Smooth muscle cell (in vitro differentiated cells): ENCODE measurements around the gene TMEM269. TPM values are rescaled to one million over a fixed set of nuclear protein-coding genes. Genes with fewer than 3 reads are reported as not detected.
"Not testable (repeated sequence)": the region's sequence is repeated elsewhere in the genome, so short reads cannot be mapped to it uniquely, and the experiment has no call there.

ENCODE experiments used
- DNase-seq: peaks from one replicate; lab custom pipeline; 2025; ENCODE audit not compliant: unreplicated experiment; lab: John Stamatoyannopoulos, UW
- H2AFZ ChIP-seq: fragments of 200-600 bp; sonication (generic); 2 replicates; pipeline ENCODE4 v1.6.0; 2016; ENCODE audit warnings: antibody characterized with exemption, low read depth, mild to moderate bottlenecking
- H3F3A ChIP-seq: fragments of 200-600 bp; sonication (generic); 2 replicates; pipeline ENCODE4 v1.6.0; 2017; ENCODE audit warnings: antibody characterized with exemption, low read depth
- H3K27ac ChIP-seq: fragments of 200-600 bp; sonication (generic); 2 replicates; pipeline ENCODE4 v1.5.1; 2016; ENCODE audit warnings: low read depth, mild to moderate bottlenecking
- H3K27me3 ChIP-seq: fragments of 200-600 bp; sonication (generic); 2 replicates; pipeline ENCODE4 v1.6.1; 2016; ENCODE audit warnings: low read depth, mild to moderate bottlenecking
- H3K36me3 ChIP-seq: fragments of 200-600 bp; sonication (generic); 2 replicates; pipeline ENCODE4 v1.5.1; 2016; ENCODE audit warnings: low read depth
- H3K4me1 ChIP-seq: fragments of 200-600 bp; sonication (generic); 2 replicates; pipeline ENCODE4 v1.5.1; 2016; ENCODE audit warnings: low read depth
- H3K4me2 ChIP-seq: fragments of 200-600 bp; sonication (generic); 2 replicates; pipeline ENCODE4 v1.6.0; 2016; ENCODE audit warnings: mild to moderate bottlenecking
- H3K4me3 ChIP-seq: fragments of 200-600 bp; sonication (generic); 2 replicates; pipeline ENCODE4 v1.5.1; 2016; ENCODE audit warnings: mild to moderate bottlenecking
- H3K79me2 ChIP-seq: fragments of 200-600 bp; sonication (generic); 2 replicates; pipeline ENCODE4 v1.6.0; 2016; ENCODE audit warnings: low read depth, mild to moderate bottlenecking
- H3K9ac ChIP-seq: fragments of 200-600 bp; sonication (generic); 2 replicates; pipeline ENCODE4 v1.6.0; 2016; ENCODE audit warnings: low read depth
- H3K9me3 ChIP-seq: fragments of 200-600 bp; sonication (generic); replicated peaks from 2 replicates; pipeline ENCODE4 v1.5.1; 2016; ENCODE audit warnings: low read depth
- H4K20me1 ChIP-seq: fragments of 200-600 bp; sonication (generic); 2 replicates; pipeline ENCODE4 v1.6.0; 2016; ENCODE audit warnings: low read depth
- WGBS: methylation state at CpG from one replicate; pipeline ENCODE4 v1.1.7; 2016; ENCODE audit warnings: low lambda C conversion rate; 5-methylcytosine and 5-hydroxymethylcytosine counted together
- polyA plus RNA-seq: library from polyadenylated mRNA; unstranded; fragments of >200 nt; fragmentation: Nextera tagmentation; extraction: Ambion mirVana; gene quantifications from 2 replicates; pipeline ENCODE4 v1.2.1, GENCODE V29; 2016
- total RNA-seq: library from RNA; depleted of rRNA; stranded (reverse); fragments of >200 nt; gene quantifications from 2 replicates; pipeline ENCODE4 v1.2.3, GENCODE V29; 2014
- TF ChIP-seq, protein P1 (sequence below): fragments of 200-600 bp; sonication (generic); IDR thresholded peaks from 2 replicates; pipeline ENCODE4 v1.5.1; 2017; ENCODE audit warnings: borderline replicate concordance, mild to moderate bottlenecking, antibody characterized with exemption; ENCODE audit not compliant: insufficient read depth, poor library complexity, severe bottlenecking

Gene TMEM269
- total and polyA plus RNA-seq, 2 experiments from 2014 or later: 0.15 to 0.36 TPM

DNA sequence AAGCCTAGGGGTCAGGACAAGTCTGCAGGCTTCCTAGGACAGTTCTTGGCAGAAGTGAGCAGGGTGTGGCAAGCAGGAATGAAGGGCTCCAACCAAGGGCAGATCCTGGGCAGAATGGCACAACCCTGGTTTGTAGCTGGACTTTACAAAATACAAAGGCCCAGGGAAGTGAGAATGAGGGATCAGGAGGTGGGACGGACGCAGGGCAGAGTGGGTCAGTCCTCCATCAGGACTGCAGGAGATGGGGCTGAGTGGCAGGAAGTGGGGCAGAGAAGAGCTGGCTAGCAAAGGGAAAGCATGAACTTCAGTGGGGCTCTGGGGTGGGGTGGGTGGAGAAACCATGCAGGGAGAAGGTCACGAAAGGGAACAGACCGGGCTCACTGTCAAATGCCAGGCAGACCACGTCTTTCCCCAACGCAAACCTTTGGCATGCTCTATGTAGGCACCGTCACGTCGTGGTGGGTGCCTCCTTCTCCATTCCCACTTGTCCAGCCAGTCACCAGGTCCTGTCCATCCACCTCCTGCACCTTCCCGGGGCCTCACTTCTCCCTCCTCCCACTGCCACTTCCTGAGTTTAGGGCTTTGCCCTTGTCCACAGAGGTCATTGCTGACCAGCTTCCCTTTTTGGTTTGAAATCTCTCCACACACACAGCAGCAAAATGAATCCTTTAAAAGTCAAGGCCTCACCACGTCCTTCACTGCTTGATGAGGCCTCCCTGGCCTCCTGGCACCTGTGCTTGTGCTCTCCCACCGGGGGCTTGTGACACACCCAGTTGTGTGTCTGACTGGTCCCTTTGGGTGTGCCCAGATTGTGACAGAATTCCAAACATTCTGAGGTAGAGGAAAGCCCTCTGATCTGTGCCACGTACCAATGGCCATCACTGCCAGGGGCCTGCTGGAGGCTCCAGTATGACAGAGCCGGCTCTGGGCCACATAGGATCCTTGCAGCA is 36.1 kb upstream of the TMEM269 start:
- H3K79me2 ChIP-seq: no peaks in the 10 kb centered on the region
- H3K4me1 ChIP-seq: no peaks in the 10 kb centered on the region
- WGBS: 96% methylated on average over 14 of the region's 14 CpGs
- H3K4me2 ChIP-seq: no peak overlapping the region
- H3K27ac ChIP-seq: no peak overlapping the region
- no peaks in the 10 kb centered on the region for H3K9me3 ChIP-seq
- peaks cover 22% of the 10 kb centered on the region for H3K36me3 ChIP-seq
- H3K4me3 ChIP-seq: no peak overlapping the region
- no peak overlapping the region for H3K9ac ChIP-seq
- no peaks in the 10 kb centered on the region for H3K27me3 ChIP-seq
- H4K20me1 ChIP-seq: peaks cover 55% of the 10 kb centered on the region
- TF ChIP-seq, protein P1, sequence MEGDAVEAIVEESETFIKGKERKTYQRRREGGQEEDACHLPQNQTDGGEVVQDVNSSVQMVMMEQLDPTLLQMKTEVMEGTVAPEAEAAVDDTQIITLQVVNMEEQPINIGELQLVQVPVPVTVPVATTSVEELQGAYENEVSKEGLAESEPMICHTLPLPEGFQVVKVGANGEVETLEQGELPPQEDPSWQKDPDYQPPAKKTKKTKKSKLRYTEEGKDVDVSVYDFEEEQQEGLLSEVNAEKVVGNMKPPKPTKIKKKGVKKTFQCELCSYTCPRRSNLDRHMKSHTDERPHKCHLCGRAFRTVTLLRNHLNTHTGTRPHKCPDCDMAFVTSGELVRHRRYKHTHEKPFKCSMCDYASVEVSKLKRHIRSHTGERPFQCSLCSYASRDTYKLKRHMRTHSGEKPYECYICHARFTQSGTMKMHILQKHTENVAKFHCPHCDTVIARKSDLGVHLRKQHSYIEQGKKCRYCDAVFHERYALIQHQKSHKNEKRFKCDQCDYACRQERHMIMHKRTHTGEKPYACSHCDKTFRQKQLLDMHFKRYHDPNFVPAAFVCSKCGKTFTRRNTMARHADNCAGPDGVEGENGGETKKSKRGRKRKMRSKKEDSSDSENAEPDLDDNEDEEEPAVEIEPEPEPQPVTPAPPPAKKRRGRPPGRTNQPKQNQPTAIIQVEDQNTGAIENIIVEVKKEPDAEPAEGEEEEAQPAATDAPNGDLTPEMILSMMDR: no peak
- peaks cover 20% of the 10 kb centered on the region for H3F3A ChIP-seq
- H2AFZ ChIP-seq: no peak overlapping the region
- no peak for DNase-seq

DNA sequence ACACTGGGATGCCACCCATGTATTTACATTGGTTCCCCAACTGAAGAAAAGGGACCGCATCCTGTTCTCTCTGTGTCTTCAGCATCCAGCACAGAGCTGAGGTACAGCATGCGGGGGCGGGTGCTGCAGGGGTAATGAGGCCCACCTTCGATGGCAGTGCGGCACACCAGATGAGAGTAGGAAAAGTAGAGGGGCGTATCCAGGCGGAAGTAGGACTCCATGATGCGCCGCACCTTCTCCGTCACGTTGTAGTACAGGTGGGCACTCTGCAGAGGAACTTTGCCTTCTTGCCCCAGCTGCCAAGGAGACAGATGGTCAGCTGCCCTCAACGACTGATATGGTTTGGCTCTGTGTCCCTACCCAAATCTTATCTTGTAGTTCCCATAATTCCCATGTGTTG is 34.8 kb upstream of the TMEM269 start:
- 98% methylated on average over 12 of the region's 12 CpGs for WGBS
- Histone ChIP-seq H3K79me2 (no peaks in the 10 kb centered on the region), H4K20me1 (peaks cover 56% of the 10 kb centered on the region), H3K27ac (no peak overlapping the region), H3K4me1 (no peaks in the 10 kb centered on the region), H3F3A (peaks cover 15% of the 10 kb centered on the region), H3K4me2 (no peak overlapping the region), H3K9ac (no peak overlapping the region), H3K36me3 (peaks cover 22% of the 10 kb centered on the region), H3K27me3 (no peaks in the 10 kb centered on the region), H3K9me3 (no peaks in the 10 kb centered on the region), H3K4me3 (no peak overlapping the region), H2AFZ (no peak overlapping the region)
- TF ChIP-seq, protein P1: no peak
- DNase-seq: no peak

DNA sequence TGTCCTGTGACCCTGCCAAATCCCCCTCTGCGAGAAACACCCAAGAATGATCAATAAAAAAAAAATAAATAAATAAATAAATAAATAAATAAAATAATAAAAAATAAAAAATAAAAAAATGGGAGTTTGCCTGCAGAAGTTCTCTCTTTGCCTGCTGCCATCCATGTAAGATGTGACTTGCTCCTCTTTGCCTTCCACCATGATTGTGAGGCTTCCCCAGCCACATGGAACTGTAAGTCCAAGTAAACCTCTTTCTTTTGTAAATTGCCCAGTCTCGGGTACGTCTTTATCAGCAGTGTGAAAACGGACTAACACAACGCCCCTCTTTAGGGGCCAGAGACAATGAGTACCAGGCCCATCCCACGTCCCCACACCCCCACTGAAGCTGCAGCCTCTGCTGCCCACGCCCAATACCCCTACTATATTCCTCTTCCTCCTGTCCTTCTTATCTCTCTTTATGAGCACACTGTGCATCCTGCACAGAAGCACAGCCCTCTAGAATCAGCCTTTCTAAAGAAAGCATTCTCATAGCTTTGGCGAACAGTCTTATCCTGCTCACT is 33.2 kb upstream of the TMEM269 start:
- peaks cover 22% of the 10 kb centered on the region for H3K36me3 ChIP-seq
- not testable (repeated sequence) for DNase-seq, H2AFZ ChIP-seq, H3K27me3 ChIP-seq, H3F3A ChIP-seq, H3K9ac ChIP-seq, H3K27ac ChIP-seq, H3K4me3 ChIP-seq, H3K9me3 ChIP-seq, H3K79me2 ChIP-seq, H3K4me2 ChIP-seq, H3K4me1 ChIP-seq
- peaks cover 53% of the 10 kb centered on the region for H4K20me1 ChIP-seq
- 93% methylated on average over 8 of the region's 8 CpGs for WGBS

DNA sequence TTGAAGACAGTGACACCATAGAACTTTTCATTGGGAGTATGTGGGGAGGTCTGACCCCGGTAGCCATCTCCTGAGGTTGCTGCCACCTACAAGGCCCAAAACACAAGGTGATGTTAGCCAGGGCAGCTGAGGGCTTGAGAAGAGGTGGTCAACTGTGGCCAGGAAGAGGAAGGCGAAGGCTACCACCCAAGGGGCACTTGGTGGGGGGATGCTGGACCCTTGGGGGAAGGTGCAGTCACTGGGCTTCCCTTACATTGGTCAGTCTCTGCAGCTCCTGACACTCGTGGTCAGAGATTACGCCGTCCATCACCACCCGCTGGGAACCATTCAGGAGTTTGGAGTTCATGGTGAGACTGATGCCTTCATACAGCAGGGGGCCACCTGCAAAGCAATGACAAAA is 32.5 kb upstream of the TMEM269 start:
- peaks cover 22% of the 10 kb centered on the region for H3K36me3 ChIP-seq
- no peak overlapping the region for H3K9ac ChIP-seq
- no peaks in the 10 kb centered on the region for H3K9me3 ChIP-seq
- no peak overlapping the region for H3K4me3 ChIP-seq
- H3F3A ChIP-seq: peaks cover 6% of the 10 kb centered on the region
- no peak overlapping the region for H3K27ac ChIP-seq
- over 99% methylated on average over 6 of the region's 6 CpGs for WGBS
- no peaks in the 10 kb centered on the region for H3K27me3 ChIP-seq
- peaks cover 53% of the 10 kb centered on the region for H4K20me1 ChIP-seq
- TF ChIP-seq, protein P1: no peak
- DNase-seq: no peak
- no peaks in the 10 kb centered on the region for H3K79me2 ChIP-seq
- H2AFZ ChIP-seq: no peak overlapping the region
- no peak overlapping the region for H3K4me2 ChIP-seq
- H3K4me1 ChIP-seq: no peaks in the 10 kb centered on the region
